ENCODE data around the gene FOXJ2.

DNA sequence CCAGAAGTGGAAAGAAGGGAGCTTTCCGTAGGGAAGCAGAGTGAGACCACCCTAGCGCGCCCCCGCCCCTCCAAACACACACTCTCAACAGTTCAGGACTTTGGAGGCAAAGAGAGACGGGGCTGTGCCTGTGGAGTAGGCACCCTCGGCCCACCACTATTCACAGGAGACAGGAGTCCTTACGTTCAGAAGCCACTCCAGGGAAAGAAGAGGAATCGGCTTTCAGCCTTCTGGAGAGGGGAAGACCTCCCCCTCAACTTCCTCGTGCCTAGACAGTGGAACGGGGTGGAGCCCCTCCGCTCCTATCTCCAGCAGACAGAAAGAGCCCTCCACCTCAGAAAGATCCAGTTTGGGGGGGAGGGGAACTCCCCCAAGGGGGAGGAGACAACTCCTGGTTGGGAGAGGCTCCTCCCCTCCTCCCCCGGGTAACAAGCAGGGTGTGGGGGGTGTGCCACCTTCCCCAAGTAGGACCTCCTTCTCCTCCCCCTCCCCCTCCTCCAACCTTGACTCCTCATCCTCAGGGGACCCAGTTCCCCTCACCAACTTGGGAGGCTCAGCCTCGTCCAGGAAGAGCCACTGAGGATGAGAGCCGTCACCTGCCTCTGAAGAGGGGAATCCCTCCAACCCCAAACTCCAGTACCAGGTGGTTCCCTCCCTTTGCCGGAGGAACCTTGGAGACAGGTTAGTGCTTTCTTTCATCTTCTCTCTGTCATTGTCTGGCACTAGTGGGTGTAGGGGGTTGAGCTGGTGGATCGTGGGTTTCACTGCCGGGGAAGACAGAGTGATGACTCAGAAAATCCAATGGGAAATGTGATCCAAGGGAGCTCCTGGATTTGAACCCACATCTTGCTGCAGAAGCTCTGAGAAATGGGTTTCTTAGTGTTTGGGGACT is 883 bp downstream of the FOXJ2 start:
- TF ChIP-seq CTCF (IDR thresholded peaks at IDR 0.05) (no peak), EZH2phosphoT487 (IDR thresholded peaks at IDR 0.05) (no peak), EZH2 (IDR thresholded peaks at IDR 0.05) (no peak)

Data from neural progenitor cell (in vitro differentiated cells).